IPS-15b (cell line): Measurements from ENCODE around the gene PRPF18.

ENCODE experiments used
- H3K27me3 ChIP-seq: one replicate; pipeline ENCODE4 v1.6.1; 2013; ENCODE audit warnings: low read length; ENCODE audit not compliant: control insufficient read depth, insufficient read depth
- H3K36me3 ChIP-seq: one replicate; pipeline ENCODE4 v1.6.1; 2013; ENCODE audit warnings: low read length; ENCODE audit not compliant: control insufficient read depth, insufficient read depth
- H3K4me1 ChIP-seq: one replicate; pipeline ENCODE4 v1.6.1; 2013; ENCODE audit warnings: mild to moderate bottlenecking, low read length; ENCODE audit not compliant: control insufficient read depth, insufficient read depth
- H3K4me3 ChIP-seq: one replicate; pipeline ENCODE4 v1.5.1; 2013; ENCODE audit warnings: low read depth, low read length
- H3K9ac ChIP-seq: one replicate; pipeline ENCODE4 v1.6.1; 2013; ENCODE audit warnings: low read depth, mild to moderate bottlenecking, low read length
- H3K9me3 ChIP-seq: one replicate; pipeline ENCODE4 v1.6.1; 2013; ENCODE audit warnings: mild to moderate bottlenecking, low read length; ENCODE audit not compliant: control insufficient read depth, insufficient read depth

PRPF18 gene

DNA sequence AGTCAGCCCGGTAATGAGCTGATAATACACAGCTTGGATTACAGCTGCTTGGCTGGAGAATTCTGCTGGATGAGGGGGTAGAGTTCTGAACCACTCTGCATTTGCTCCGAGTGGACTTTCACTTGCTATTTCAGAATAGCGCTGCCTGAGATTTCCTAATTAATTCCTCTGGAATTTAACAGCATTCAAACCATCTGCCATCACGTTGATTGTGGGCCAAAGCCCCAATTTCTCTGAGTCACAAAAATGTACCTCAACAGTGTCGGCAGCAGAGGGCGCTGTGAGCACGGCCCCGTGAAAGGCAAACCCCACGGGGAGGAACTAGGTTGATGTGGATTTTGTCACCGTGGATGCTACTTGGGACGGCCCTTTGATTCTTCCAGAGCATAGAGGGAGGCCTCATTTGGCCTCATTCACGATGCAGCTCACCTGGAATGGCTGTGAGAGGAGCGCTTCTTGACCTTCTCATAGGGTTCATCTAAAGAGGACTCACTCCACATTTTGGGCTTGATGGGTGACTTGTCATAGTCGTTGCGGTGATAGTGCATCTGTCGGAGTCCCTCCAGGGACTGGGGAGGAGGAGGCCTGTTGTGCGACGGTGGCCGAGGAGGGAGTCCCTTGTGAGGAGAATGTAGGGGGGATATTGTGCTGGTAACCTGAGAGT is 73.3 kb downstream of the PRPF18 start:
- no peaks in the 10 kb centered on the region for H3K36me3 ChIP-seq
- no peaks in the 10 kb centered on the region for H3K27me3 ChIP-seq

GRCh38 chr10:13660551-13660920 is 73.8 kb downstream of the PRPF18 start:
- H3K36me3 ChIP-seq = peaks cover 1% of the 10 kb centered on the region
- H3K4me1 ChIP-seq = peaks cover 4% of the 10 kb centered on the region
- no peaks in the 10 kb centered on the region for H3K9me3 ChIP-seq
- no peaks in the 10 kb centered on the region for H3K27me3 ChIP-seq
- H3K4me3 ChIP-seq = no peak overlapping the region
- H3K9ac ChIP-seq = no peak overlapping the region

More for the DNA sequence above, 73.3 kb downstream of the PRPF18 start:
- Histone ChIP-seq H3K9me3 (no peaks in the 10 kb centered on the region), H3K9ac (no peak overlapping the region), H3K4me3 (no peak overlapping the region), H3K4me1 (peaks cover 4% of the 10 kb centered on the region)

GRCh38 chr10:13661256-13661655 is 74.5 kb downstream of the PRPF18 start:
- Histone ChIP-seq H3K36me3 (peaks cover 7% of the 10 kb centered on the region), H3K27me3 (no peaks in the 10 kb centered on the region), H3K4me3 (no peak overlapping the region), H3K9ac (no peak overlapping the region), H3K4me1 (peaks cover 4% of the 10 kb centered on the region), H3K9me3 (no peaks in the 10 kb centered on the region)

DNA sequence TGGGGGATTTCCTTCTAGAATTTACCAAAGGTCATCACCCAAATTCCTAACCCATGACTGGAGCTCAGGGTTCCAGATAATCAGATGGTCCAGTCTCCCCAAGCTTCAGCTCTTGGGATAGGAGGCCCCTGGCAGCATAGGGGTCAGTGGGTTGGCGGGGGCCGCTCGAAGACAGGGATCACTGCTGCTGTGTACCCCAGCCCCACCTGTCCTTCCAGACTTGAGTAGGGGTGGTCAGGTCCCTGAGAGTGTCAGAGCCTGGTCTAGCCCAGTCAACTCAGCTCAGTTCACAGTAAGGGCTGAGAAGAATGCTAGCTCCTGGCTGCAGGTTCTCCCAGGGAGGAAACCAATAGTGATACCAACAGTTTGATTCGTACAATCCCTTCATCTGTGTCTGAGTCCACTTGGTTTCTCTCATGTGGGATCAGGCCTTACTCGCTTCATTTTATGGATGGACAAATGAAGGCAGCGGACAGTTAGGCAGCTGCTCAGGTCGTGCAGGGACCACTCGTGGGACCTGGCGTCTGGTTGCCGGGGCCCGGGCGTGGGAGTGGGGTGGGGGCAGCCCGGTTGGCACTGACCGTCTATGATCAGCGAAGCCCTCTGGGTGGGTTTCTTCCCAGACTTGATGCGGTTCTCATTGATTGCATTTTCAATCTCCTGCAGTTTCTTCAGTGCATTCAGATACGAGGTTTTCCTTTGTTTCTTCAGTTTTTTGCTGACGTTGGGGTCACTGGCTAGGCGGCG is 78.9 kb downstream of the PRPF18 start:
- Histone ChIP-seq H3K4me1 (peaks cover 3% of the 10 kb centered on the region), H3K9ac (no peak overlapping the region), H3K36me3 (peaks cover 7% of the 10 kb centered on the region), H3K27me3 (no peaks in the 10 kb centered on the region), H3K4me3 (no peak overlapping the region), H3K9me3 (no peaks in the 10 kb centered on the region)

- peaks cover 7% of the 10 kb centered on the region for H3K36me3 ChIP-seq
Measured at GRCh38 chr10:13668126-13668525, 81.4 kb downstream of the PRPF18 start.

DNA sequence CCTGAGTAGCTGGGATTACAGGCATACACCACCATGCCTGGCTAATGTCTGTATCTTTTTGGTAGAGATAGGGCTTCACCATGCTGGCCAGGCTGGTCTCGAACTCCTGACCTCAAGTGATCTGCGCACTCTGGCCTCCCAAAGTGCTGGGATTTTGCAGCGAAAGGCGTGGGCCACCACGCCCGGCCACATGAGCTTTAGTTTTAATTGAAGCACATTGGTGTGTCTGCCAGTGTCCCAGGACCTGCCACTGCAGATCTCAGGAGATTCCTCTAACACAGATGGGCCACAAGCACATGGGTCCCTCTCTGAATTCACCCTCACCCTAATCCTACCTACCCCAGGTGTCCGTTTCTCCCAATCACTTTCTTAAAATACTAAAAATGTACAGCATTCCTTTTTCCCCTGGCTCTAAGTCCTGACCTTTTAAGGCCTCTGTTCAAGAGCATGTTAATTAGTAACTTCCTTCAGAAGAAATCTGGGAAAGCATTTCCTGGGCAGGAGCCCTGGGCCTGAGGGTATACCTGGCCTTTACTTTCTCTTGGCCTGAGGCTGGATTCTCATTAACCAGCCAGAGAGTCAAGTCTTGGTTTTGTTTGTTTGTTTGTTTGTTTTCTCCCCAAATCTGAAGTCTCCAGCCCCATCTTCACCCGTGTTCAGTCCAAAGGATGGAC is 82.6 kb downstream of the PRPF18 start:
- peaks cover 7% of the 10 kb centered on the region for H3K36me3 ChIP-seq
- peaks cover 20% of the 10 kb centered on the region for H3K4me1 ChIP-seq
- no peaks in the 10 kb centered on the region for H3K27me3 ChIP-seq
- no peak overlapping the region for H3K4me3 ChIP-seq
- no peaks in the 10 kb centered on the region for H3K9me3 ChIP-seq
- no peak overlapping the region for H3K9ac ChIP-seq

More at GRCh38 chr10:13668126-13668525, 81.4 kb downstream of the PRPF18 start:
- Histone ChIP-seq H3K4me3 (no peak overlapping the region), H3K27me3 (no peaks in the 10 kb centered on the region), H3K4me1 (peaks cover 16% of the 10 kb centered on the region), H3K9me3 (no peaks in the 10 kb centered on the region), H3K9ac (no peak overlapping the region)

GRCh38 chr10:13669901-13670300 is 83.1 kb downstream of the PRPF18 start:
- Histone ChIP-seq H3K4me1 (peaks cover 20% of the 10 kb centered on the region), H3K4me3 (no peak overlapping the region), H3K9me3 (no peaks in the 10 kb centered on the region), H3K27me3 (no peaks in the 10 kb centered on the region), H3K9ac (no peak overlapping the region), H3K36me3 (peaks cover 7% of the 10 kb centered on the region)

- Histone ChIP-seq H3K9ac (no peak overlapping the region), H3K9me3 (no peaks in the 10 kb centered on the region), H3K36me3 (peaks cover 7% of the 10 kb centered on the region), H3K4me3 (no peak overlapping the region), H3K4me1 (peaks cover 20% of the 10 kb centered on the region), H3K27me3 (no peaks in the 10 kb centered on the region)
Measured at GRCh38 chr10:13670311-13670710, 83.5 kb downstream of the PRPF18 start.

GRCh38 chr10:13671904-13672303 is 85.1 kb downstream of the PRPF18 start:
- Histone ChIP-seq H3K36me3 (no peaks in the 10 kb centered on the region), H3K27me3 (no peaks in the 10 kb centered on the region), H3K4me3 (no peak overlapping the region), H3K4me1 (peaks cover 20% of the 10 kb centered on the region), H3K9me3 (no peaks in the 10 kb centered on the region), H3K9ac (no peak overlapping the region)

DNA sequence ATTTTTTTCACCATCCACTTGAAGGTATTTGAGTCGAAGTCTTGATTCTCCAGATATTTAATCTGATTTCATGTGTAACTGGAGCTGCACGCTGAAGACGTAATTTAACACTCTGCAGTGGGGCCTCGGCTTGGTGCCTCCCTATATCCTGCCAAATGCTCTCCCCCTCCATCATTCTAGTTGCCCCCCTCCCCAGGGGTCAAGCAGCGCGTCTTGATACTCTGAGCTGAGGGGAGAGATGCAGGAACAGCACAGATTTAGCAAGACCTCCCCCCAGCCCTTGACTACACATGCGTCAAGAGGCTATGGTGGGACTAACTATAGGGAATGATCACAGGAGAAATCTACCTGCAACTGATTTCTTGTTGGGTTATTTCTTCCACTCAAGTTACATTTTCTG is 85.8 kb downstream of the PRPF18 start:
- Histone ChIP-seq H3K27me3 (no peaks in the 10 kb centered on the region), H3K36me3 (no peaks in the 10 kb centered on the region), H3K9me3 (no peaks in the 10 kb centered on the region)

GRCh38 chr10:13673156-13673555 is 86.4 kb downstream of the PRPF18 start:
- Histone ChIP-seq H3K36me3 (no peaks in the 10 kb centered on the region), H3K9me3 (no peaks in the 10 kb centered on the region), H3K27me3 (no peaks in the 10 kb centered on the region), H3K4me3 (no peak overlapping the region), H3K9ac (no peak overlapping the region), H3K4me1 (peaks cover 20% of the 10 kb centered on the region)

More for the DNA sequence above, 85.8 kb downstream of the PRPF18 start:
- Histone ChIP-seq H3K4me1 (peaks cover 20% of the 10 kb centered on the region), H3K4me3 (no peak overlapping the region), H3K9ac (no peak overlapping the region)
